ENCODE measurements around the gene NOL6.
"Not testable (repeated sequence)": the region's sequence is repeated elsewhere in the genome, so short reads cannot be mapped to it uniquely, and the experiment has no call there.

The NOL6 gene, protein sequence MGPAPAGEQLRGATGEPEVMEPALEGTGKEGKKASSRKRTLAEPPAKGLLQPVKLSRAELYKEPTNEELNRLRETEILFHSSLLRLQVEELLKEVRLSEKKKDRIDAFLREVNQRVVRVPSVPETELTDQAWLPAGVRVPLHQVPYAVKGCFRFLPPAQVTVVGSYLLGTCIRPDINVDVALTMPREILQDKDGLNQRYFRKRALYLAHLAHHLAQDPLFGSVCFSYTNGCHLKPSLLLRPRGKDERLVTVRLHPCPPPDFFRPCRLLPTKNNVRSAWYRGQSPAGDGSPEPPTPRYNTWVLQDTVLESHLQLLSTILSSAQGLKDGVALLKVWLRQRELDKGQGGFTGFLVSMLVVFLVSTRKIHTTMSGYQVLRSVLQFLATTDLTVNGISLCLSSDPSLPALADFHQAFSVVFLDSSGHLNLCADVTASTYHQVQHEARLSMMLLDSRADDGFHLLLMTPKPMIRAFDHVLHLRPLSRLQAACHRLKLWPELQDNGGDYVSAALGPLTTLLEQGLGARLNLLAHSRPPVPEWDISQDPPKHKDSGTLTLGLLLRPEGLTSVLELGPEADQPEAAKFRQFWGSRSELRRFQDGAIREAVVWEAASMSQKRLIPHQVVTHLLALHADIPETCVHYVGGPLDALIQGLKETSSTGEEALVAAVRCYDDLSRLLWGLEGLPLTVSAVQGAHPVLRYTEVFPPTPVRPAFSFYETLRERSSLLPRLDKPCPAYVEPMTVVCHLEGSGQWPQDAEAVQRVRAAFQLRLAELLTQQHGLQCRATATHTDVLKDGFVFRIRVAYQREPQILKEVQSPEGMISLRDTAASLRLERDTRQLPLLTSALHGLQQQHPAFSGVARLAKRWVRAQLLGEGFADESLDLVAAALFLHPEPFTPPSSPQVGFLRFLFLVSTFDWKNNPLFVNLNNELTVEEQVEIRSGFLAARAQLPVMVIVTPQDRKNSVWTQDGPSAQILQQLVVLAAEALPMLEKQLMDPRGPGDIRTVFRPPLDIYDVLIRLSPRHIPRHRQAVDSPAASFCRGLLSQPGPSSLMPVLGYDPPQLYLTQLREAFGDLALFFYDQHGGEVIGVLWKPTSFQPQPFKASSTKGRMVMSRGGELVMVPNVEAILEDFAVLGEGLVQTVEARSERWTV

GRCh38 chr9:33473643-33474352 is at the start of gene NOL6:
Gene NOL6 (minus strand): TSS chr9:33473924. CDS start chr9:33473842, 82 bp downstream.
- H3K27ac ChIP-seq: peak within 1 kb of the TSS; percentile 73

DNA sequence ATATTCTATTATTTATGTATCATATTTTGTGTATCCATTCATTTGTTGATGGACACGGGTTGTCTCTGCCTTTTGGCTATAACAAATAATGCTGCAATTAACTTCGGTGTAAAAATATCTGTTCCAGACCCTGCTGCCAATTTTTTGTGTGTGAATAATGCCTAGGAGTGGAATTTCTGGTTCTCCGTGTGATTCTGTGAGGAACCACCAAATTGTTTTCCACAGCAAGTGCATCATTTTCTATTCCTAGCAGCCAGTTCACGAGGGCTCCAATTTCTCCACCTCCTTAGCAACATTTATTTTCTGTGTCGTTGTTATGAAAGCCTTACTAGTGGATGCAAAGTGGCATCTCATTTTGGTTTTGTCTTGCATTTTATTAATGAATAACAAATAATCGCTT is 48.1 kb upstream of the NOL6 start:
- peak overlapping the region; percentile 95 for H3K27ac ChIP-seq

More at GRCh38 chr9:33473643-33474352, at the start of gene NOL6:
- TF ChIP-seq, protein P1, sequence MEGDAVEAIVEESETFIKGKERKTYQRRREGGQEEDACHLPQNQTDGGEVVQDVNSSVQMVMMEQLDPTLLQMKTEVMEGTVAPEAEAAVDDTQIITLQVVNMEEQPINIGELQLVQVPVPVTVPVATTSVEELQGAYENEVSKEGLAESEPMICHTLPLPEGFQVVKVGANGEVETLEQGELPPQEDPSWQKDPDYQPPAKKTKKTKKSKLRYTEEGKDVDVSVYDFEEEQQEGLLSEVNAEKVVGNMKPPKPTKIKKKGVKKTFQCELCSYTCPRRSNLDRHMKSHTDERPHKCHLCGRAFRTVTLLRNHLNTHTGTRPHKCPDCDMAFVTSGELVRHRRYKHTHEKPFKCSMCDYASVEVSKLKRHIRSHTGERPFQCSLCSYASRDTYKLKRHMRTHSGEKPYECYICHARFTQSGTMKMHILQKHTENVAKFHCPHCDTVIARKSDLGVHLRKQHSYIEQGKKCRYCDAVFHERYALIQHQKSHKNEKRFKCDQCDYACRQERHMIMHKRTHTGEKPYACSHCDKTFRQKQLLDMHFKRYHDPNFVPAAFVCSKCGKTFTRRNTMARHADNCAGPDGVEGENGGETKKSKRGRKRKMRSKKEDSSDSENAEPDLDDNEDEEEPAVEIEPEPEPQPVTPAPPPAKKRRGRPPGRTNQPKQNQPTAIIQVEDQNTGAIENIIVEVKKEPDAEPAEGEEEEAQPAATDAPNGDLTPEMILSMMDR (conservative IDR thresholded peaks at IDR 0.05): no peak

DNA sequence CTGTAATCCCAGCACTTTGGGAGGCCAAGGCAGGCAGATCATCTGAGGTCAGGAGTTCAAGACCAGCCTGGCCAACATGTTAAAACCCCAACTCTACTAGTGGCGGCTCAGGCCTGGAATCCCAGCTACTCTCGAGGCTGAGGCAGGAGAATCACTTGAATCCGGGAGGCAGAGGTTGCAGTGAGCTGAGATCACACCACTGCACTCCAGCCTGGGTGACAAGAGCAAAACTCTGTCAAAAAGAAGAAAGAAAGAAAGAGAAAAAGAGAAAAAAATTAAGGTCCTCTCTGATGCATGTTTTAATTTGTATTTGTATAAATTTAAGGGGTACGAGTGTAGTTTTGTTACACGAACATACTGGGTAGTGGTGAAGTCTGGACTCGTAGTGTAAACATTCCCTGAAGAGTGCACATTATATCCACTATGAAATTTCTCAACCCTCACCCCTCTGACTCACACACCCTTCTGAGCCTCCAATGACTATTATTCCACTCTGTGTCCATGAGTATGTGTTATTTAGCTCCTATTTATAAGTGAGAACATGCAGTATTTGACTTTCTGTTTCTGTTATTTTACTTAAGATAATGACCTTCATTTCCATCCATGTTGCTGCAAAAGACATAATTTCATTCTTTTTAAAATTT is 44.3 kb upstream of the NOL6 start:
- not testable (repeated sequence) for H3K27ac ChIP-seq

GRCh38 chr9:33517373-33517772 is 43.6 kb upstream of the NOL6 start:
- TF ChIP-seq, protein P1 (conservative IDR thresholded peaks at IDR 0.05): peak; percentile 80
- peak overlapping the region; percentile 87 for H3K27ac ChIP-seq

GRCh38 chr9:33516397-33516796 is 42.7 kb upstream of the NOL6 start:
- peak overlapping the region; percentile 87 for H3K27ac ChIP-seq

GRCh38 chr9:33515342-33515995 is 41.7 kb upstream of the NOL6 start:
- peak overlapping the region; percentile 87 for H3K27ac ChIP-seq

DNA sequence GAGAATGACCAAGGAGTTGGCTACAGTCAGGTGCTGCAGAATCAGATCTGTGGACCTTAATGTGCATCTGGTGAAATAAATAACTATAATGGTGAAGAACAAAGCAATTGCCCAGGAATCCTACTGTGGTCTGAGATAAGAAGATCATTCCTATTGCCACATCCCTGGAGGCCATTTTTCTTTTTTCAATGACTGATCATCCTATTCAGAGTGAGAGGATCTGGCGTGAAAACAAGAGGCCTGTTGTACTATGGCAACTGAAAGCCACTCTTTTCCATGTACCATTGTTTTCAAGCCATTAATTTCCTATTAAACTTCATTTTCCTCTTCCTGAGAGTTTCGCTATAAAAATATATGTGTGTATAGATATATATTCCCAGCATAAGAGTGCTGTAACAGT is 38.8 kb upstream of the NOL6 start:
- not testable (repeated sequence) for H3K27ac ChIP-seq

- H3K27ac ChIP-seq: peak overlapping the region; percentile 97
Observed at GRCh38 chr9:33511184-33511517, 37.4 kb upstream of the NOL6 start.

- H3K27ac ChIP-seq: peak overlapping the region; percentile 97
- TF ChIP-seq, protein P1 (conservative IDR thresholded peaks at IDR 0.05): no peak
Observed at GRCh38 chr9:33510262-33511183, 36.8 kb upstream of the NOL6 start.

Measured in VCaP (cell line).